ENCODE data around the gene PLEKHA4.

- TF ChIP-seq CTCF (CRISPR knock-in tag; IDR thresholded peaks at IDR 0.05) (no peak), HNRNPK (IDR thresholded peaks at IDR 0.05; ENCODE audit: low read depth, low read length, poor library complexity, severe bottlenecking) (no peak), RBAK (CRISPR knock-in tag; IDR thresholded peaks at IDR 0.05) (no peak), FOXK1 (CRISPR knock-in tag; IDR thresholded peaks at IDR 0.05; ENCODE audit: borderline replicate concordance, low read depth) (no peak), NR3C1 (CRISPR knock-in tag; IDR thresholded peaks at IDR 0.05) (no peak)
These were observed 23.0 kb downstream of the PLEKHA4 start for GRCh38 chr19:48845384-48845783.
